GM12892 (cell line): ENCODE measurements around the gene COMMD8.

ENCODE experiments used
- POLR2A ChIP-seq: IDR thresholded peaks from 2 replicates; pipeline ENCODE4 v1.6.1; 2011; ENCODE audit warnings: low read depth, low read length, control low read depth
- POLR2AphosphoS5 ChIP-seq: IDR thresholded peaks from 2 replicates; pipeline ENCODE4 v1.6.1; 2011; ENCODE audit warnings: low read depth, low read length, control low read depth
- TAF1 ChIP-seq: IDR thresholded peaks from 2 replicates; pipeline ENCODE4 v1.6.1; 2011; ENCODE audit warnings: low read depth, mild to moderate bottlenecking, control low read depth, low read length, borderline replicate concordance

DNA sequence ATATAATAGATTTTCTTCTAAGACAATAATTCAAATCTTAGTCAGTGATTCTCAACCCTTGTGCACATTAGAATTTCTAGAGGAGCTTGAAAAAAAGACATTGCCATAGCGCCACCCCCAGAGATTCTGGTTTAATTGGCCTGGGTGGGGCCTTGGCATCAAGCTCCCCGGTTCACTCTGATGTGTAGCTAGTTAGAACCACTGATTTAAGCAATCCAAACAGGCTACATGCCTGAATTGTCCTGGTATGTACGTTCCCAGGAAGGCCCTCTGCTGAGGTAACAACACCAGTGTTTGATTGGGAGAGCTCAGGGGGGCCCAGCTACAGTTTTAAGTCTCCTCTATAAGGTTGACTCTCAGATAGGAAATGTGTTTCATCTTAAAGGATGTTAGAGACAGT is 20.2 kb upstream of the COMMD8 start:
- TF ChIP-seq POLR2A (no peak), TAF1 (no peak), POLR2AphosphoS5 (no peak)
